MG63 (cell line): ENCODE data around the gene AMH. TPM values are rescaled to one million over a fixed set of nuclear protein-coding genes. Genes with fewer than 3 reads are reported as not detected.

Experiments
- DNase-seq: peaks from one replicate; pipeline ENCODE4 v3.0.0-alpha.2; 2020
- H3K27me3 ChIP-seq: fragments of 250-450 bp; sonication (Bioruptor Pico); 2 replicates; pipeline ENCODE4 v1.5.1; 2020; ENCODE audit warnings: mild to moderate bottlenecking, moderate library complexity
- H3K36me3 ChIP-seq: fragments of 250-450 bp; sonication (Bioruptor Pico); 2 replicates; pipeline ENCODE4 v1.5.1; 2020; ENCODE audit warnings: mild to moderate bottlenecking, moderate library complexity
- H3K4me3 ChIP-seq: fragments of 250-450 bp; sonication (Bioruptor Pico); 2 replicates; pipeline ENCODE4 v1.5.1; 2020; ENCODE audit warnings: mild to moderate bottlenecking, moderate library complexity
- H3K9me3 ChIP-seq: fragments of 250-450 bp; sonication (Bioruptor Pico); 2 replicates; pipeline ENCODE4 v1.5.1; 2020; ENCODE audit warnings: mild to moderate bottlenecking, moderate library complexity
- total RNA-seq: library from RNA; depleted of rRNA; stranded (reverse); fragments of >200 nt; shearing (Covaris generic); gene quantifications from 2 replicates; pipeline ENCODE4 v1.2.3, GENCODE V29; 2014; ENCODE audit warnings: low replicate concordance

AMH gene
- total RNA-seq, 1 experiment from 2014 or later, result 0.49 TPM

DNA sequence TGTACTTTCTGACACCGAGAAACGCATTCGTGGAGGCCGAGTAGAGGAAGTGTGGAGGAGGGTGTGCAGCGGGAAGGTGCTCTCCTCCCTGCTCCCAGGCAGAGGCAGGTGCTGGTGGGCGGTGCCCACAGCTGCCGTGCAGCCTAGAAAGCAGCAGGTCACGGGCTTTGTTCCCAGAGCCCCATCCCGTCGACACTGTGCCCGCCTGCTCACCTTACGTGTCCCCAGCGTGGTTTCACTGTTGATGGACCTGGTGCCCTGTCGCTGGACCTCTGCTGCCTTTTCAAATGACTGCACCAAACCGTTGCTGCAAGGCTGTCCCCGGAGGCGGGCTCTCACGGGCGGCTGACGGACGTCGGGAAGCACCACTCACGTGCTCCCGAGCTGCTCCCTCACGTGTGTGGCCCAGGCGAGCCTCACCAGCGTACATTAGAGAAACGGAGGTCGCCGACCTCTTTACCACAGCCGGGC, 33.8 kb upstream of the AMH start:
- no peaks in the 10 kb centered on the region for H3K27me3 ChIP-seq
- no peak overlapping the region for H3K4me3 ChIP-seq
- DNase-seq, result no peak
- H3K36me3 ChIP-seq, result peaks cover 2% of the 10 kb centered on the region; the same call in 1 of the 2 replicates
- H3K9me3 ChIP-seq, result no peaks in the 10 kb centered on the region

GRCh38 chr19:2216361-2217225, 32.5 kb upstream of the AMH start:
- Histone ChIP-seq H3K27me3 (no peaks in the 10 kb centered on the region), H3K9me3 (no peaks in the 10 kb centered on the region), H3K4me3 (no peak overlapping the region), H3K36me3 (peaks cover 2% of the 10 kb centered on the region; the same call in 1 of the 2 replicates)
- no peak for DNase-seq

DNA sequence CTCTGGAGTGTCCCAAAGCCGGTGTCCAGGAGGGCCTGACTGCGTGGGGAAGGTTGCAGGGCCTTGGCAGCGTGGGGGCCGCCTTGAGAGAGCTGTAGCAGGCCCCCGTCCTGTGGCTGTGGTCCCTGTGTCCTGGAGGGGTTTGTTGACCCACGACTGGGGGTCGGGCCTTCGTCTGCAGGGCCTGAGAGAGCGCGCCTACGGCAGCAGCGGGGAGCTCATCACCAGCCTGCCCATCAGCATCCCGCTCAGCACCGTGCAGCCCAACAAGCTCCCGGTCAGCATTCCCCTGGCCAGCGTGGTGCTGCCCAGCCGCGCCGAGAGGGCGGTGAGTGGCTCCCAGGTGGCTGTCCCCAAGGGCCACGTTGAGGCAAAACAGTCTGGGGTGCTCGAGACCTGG, 31.5 kb upstream of the AMH start:
- Histone ChIP-seq H3K4me3 (no peak overlapping the region), H3K27me3 (no peaks in the 10 kb centered on the region), H3K36me3 (peaks cover 5% of the 10 kb centered on the region; the same call in 1 of the 2 replicates), H3K9me3 (no peaks in the 10 kb centered on the region)
- DNase-seq, result no peak

GRCh38 chr19:2219726-2220125, 29.4 kb upstream of the AMH start:
- Histone ChIP-seq H3K9me3 (no peaks in the 10 kb centered on the region), H3K27me3 (no peaks in the 10 kb centered on the region), H3K36me3 (peaks cover 7% of the 10 kb centered on the region; the same call in 1 of the 2 replicates), H3K4me3 (no peak overlapping the region)
- no peak for DNase-seq

- Histone ChIP-seq H3K27me3 (no peaks in the 10 kb centered on the region), H3K4me3 (no peak overlapping the region), H3K36me3 (peaks cover 5% of the 10 kb centered on the region; the same call in 1 of the 2 replicates), H3K9me3 (no peaks in the 10 kb centered on the region)
- no peak for DNase-seq
Measured at GRCh38 chr19:2221250-2221831, 27.8 kb upstream of the AMH start.

GRCh38 chr19:2221918-2222317, 27.2 kb upstream of the AMH start:
- DNase-seq, result no peak
- Histone ChIP-seq H3K27me3 (no peaks in the 10 kb centered on the region), H3K9me3 (no peaks in the 10 kb centered on the region), H3K4me3 (no peak overlapping the region), H3K36me3 (peaks cover 5% of the 10 kb centered on the region; the same call in 1 of the 2 replicates)

DNA sequence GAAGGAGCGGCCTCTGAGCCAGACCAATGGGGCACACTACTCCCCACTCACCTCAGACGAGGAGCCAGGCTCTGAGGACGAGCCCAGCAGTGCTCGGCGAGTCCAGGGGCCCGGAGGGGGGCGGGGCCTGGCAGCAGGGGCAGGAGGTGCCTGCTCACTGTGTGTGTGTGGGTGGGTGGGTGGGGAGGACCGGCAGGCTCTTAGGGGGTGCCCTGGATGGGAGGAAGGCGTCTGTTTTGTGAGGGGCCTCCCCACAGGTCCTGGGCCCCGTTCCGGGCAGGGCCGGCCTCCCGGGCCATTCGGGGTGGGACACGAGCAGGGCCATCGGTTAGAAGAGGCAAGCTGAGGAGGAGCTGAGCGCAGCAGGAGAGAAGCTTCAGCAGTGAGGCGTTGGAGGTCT, 25.7 kb upstream of the AMH start:
- Histone ChIP-seq H3K36me3 (peaks cover 5% of the 10 kb centered on the region; the same call in 1 of the 2 replicates), H3K9me3 (no peaks in the 10 kb centered on the region), H3K4me3 (no peak overlapping the region), H3K27me3 (no peaks in the 10 kb centered on the region)
- no peak for DNase-seq

- Histone ChIP-seq H3K9me3 (no peaks in the 10 kb centered on the region), H3K36me3 (peaks cover 5% of the 10 kb centered on the region; the same call in 1 of the 2 replicates), H3K27me3 (no peaks in the 10 kb centered on the region), H3K4me3 (no peak overlapping the region)
- DNase-seq, result no peak
Measured at GRCh38 chr19:2223959-2224358, 25.2 kb upstream of the AMH start.

DNA sequence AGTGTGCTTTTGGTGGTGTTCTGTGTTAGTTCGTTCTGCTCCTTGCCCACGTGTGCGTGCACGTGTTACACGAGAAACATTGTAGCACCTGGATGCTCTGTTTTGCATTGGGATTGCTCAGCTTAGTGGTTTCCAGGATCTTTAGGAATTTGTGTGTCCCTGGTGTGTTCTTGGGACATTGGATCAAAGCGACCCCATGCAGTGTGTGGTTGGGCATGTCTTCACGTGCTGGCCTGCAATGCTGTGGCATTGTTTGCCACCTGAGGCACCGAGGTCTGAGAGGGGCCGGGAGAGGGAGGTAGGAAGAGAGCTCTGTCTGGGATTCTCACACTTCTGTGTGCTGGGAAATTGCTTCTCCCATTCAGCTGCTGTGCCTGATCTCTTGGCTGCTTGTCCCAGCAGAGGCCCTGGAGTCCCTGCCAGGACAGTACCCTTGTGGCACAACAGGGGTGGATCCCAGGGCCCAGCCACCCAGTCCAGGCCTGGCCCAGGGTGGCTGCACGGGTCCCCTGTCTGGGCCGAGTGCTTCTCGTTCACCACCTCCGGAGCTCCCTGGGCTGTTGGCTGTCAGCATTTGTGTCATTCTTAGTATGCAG, 24.3 kb upstream of the AMH start:
- no peaks in the 10 kb centered on the region for H3K27me3 ChIP-seq
- no peaks in the 10 kb centered on the region for H3K9me3 ChIP-seq
- DNase-seq, result no peak
- peaks cover 5% of the 10 kb centered on the region; the same call in 1 of the 2 replicates for H3K36me3 ChIP-seq
- H3K4me3 ChIP-seq, result no peak overlapping the region

- H3K9me3 ChIP-seq, result no peaks in the 10 kb centered on the region
- no peak overlapping the region for H3K4me3 ChIP-seq
- H3K36me3 ChIP-seq, result peaks cover 5% of the 10 kb centered on the region; the same call in 1 of the 2 replicates
- no peak for DNase-seq
- no peaks in the 10 kb centered on the region for H3K27me3 ChIP-seq
Measured at GRCh38 chr19:2225415-2226050, 23.6 kb upstream of the AMH start.

GRCh38 chr19:2226051-2226839, 22.9 kb upstream of the AMH start:
- H3K27me3 ChIP-seq, result no peaks in the 10 kb centered on the region

DNA sequence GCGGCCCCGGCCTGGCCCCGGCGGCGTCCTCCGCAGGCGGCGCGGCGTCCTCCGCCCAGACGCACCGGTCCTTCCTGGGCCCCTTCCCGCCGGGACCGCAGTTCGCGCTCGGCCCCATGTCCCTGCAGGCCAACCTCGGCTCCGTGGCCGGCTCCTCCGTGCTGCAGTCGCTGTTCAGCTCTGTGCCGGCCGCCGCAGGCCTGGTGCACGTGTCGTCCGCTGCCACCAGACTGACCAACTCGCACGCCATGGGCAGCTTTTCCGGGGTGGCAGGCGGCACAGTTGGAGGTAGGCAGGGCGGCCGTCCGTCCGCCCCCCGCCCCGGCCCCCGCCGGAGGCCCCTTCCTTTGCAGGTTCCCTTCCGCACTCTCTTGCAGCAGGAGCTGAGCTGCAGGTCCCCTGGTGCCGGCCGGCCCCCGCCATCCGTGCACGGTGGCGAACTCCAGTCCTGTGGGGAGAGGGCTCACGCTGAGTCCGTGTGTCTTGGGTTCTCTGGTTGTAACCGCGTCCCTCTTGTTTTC, 22.2 kb upstream of the AMH start:
- no peak for DNase-seq
- Histone ChIP-seq H3K4me3 (no peak overlapping the region), H3K27me3 (no peaks in the 10 kb centered on the region), H3K9me3 (no peaks in the 10 kb centered on the region), H3K36me3 (peaks cover 9% of the 10 kb centered on the region; the same call in 1 of the 2 replicates)

More at GRCh38 chr19:2226051-2226839, 22.9 kb upstream of the AMH start:
- DNase-seq, result no peak
- peaks cover 5% of the 10 kb centered on the region; the same call in 1 of the 2 replicates for H3K36me3 ChIP-seq
- H3K9me3 ChIP-seq, result no peaks in the 10 kb centered on the region
- H3K4me3 ChIP-seq, result no peak overlapping the region

GRCh38 chr19:2227415-2228156, 21.5 kb upstream of the AMH start:
- H3K36me3 ChIP-seq, result peaks cover 7% of the 10 kb centered on the region; the same call in 1 of the 2 replicates

DNA sequence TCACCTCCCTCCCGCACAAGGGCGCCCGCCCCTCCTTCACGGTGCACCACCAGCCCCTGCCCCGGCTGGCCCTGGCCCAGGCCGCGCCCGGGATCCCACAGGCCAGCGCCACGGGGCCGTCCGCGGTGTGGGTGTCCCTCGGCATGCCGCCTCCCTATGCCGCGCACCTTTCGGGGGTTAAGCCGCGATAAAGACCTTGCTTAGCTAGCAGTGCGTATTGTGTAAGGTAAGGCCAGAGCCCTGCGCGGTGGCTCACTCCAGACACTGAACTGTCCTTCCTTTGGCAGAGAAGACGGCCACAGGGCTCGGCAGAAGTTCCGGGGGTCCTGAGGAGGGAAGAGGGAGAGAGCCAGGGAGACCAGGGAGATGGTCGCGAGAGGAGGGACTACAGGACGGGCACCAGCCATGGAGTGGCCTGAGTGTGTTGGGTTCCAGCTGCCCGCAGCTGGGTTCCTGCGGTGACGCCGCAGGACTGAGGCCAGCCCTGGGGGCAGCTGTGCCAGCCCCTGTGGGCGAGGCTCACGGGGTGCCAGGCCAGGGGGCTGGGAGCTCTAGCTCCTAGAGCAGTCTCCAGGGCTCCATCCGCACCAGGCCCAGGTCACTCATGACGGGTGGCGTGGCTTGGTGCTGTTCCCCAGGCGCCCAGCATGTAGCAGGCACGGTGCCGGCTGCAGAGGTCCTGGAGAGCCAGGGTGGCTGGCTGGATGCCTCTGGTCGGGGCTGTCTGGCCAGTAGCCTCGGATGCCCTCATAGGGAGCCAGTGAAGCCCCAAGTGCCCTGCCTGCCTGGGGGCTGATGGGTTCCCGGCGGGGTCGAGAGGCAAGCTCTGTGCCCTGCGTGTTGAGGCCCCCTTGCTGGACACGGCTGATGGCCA, 20.7 kb upstream of the AMH start:
- DNase-seq, result no peak
- no peaks in the 10 kb centered on the region for H3K27me3 ChIP-seq
- peaks cover 9% of the 10 kb centered on the region; the same call in 1 of the 2 replicates for H3K36me3 ChIP-seq
- no peak overlapping the region for H3K4me3 ChIP-seq
- no peaks in the 10 kb centered on the region for H3K9me3 ChIP-seq

More at GRCh38 chr19:2227415-2228156, 21.5 kb upstream of the AMH start:
- Histone ChIP-seq H3K27me3 (no peaks in the 10 kb centered on the region), H3K9me3 (no peaks in the 10 kb centered on the region), H3K4me3 (no peak overlapping the region)
- DNase-seq, result no peak
